IPS-20b (cell line): ENCODE measurements around the gene SUCO.

Experiments used
- H3K27ac ChIP-seq: one replicate; pipeline ENCODE4 v1.5.1; 2013; ENCODE audit warnings: low read length
- H3K27me3 ChIP-seq: 2 replicates; pipeline ENCODE4 v1.6.1; 2013; ENCODE audit warnings: mild to moderate bottlenecking, low read length, inconsistent platforms; ENCODE audit not compliant: insufficient read depth
- H3K36me3 ChIP-seq: 2 replicates; pipeline ENCODE4 v1.6.1; 2013; ENCODE audit warnings: low read depth, mild to moderate bottlenecking, inconsistent platforms, low read length, moderate library complexity; ENCODE audit not compliant: insufficient read depth
- H3K4me1 ChIP-seq: 2 replicates; pipeline ENCODE4 v1.6.1; 2013; ENCODE audit warnings: mild to moderate bottlenecking, control low read depth, inconsistent platforms, low read length, moderate library complexity; ENCODE audit not compliant: insufficient read depth
- H3K4me3 ChIP-seq: 2 replicates; pipeline ENCODE4 v1.5.1; 2013; ENCODE audit warnings: mild to moderate bottlenecking, low read length, inconsistent platforms
- H3K9ac ChIP-seq: 2 replicates; pipeline ENCODE4 v1.6.1; 2013; ENCODE audit warnings: low read depth, mild to moderate bottlenecking, inconsistent platforms, low read length, moderate library complexity
- H3K9me3 ChIP-seq: 2 replicates; pipeline ENCODE4 v1.6.1; 2013; ENCODE audit warnings: mild to moderate bottlenecking, low read depth, low read length, inconsistent platforms; ENCODE audit not compliant: insufficient read depth

The SUCO gene

GRCh38 chr1:172638885-172639831 lies 106.2 kb downstream of the SUCO start:
- Histone ChIP-seq H3K9ac (no peak overlapping the region), H3K9me3 (0 out of 2 replicates have a peak, but pooled peaks cover 3% of the 10 kb centered on the region), H3K4me3 (no peak overlapping the region), H3K27me3 (no peaks in the 10 kb centered on the region), H3K4me1 (peaks cover 16% of the 10 kb centered on the region; the same call in 1 of the 2 replicates), H3K27ac (no peak overlapping the region), H3K36me3 (no peaks in the 10 kb centered on the region)

- Histone ChIP-seq H3K4me1 (peaks cover 16% of the 10 kb centered on the region; the same call in 1 of the 2 replicates), H3K9ac (no peak overlapping the region), H3K4me3 (no peak overlapping the region)
These were observed 107.2 kb downstream of the SUCO start for GRCh38 chr1:172640111-172640510.

GRCh38 chr1:172641492-172641891 lies 108.5 kb downstream of the SUCO start:
- no peaks in the 10 kb centered on the region for H3K36me3 ChIP-seq
- no peak overlapping the region for H3K9ac ChIP-seq
- H3K4me3 ChIP-seq = no peak overlapping the region
- peaks cover 16% of the 10 kb centered on the region; the same call in 1 of the 2 replicates for H3K4me1 ChIP-seq
- H3K9me3 ChIP-seq = 0 out of 2 replicates have a peak, but pooled peaks cover under 1% of the 10 kb centered on the region
- no peak overlapping the region for H3K27ac ChIP-seq
- no peaks in the 10 kb centered on the region for H3K27me3 ChIP-seq

More at GRCh38 chr1:172640111-172640510, 107.2 kb downstream of the SUCO start:
- Histone ChIP-seq H3K9me3 (0 out of 2 replicates have a peak, but pooled peaks cover 3% of the 10 kb centered on the region), H3K36me3 (no peaks in the 10 kb centered on the region), H3K27ac (no peak overlapping the region), H3K27me3 (no peaks in the 10 kb centered on the region)

GRCh38 chr1:172642970-172643369 lies 110.0 kb downstream of the SUCO start:
- no peaks in the 10 kb centered on the region for H3K9me3 ChIP-seq
- H3K4me3 ChIP-seq = no peak overlapping the region
- H3K36me3 ChIP-seq = no peaks in the 10 kb centered on the region
- H3K9ac ChIP-seq = no peak overlapping the region
- no peaks in the 10 kb centered on the region for H3K27me3 ChIP-seq
- peaks cover 12% of the 10 kb centered on the region; the same call in 1 of the 2 replicates for H3K4me1 ChIP-seq
- H3K27ac ChIP-seq = no peak overlapping the region

- Histone ChIP-seq H3K4me3 (no peak overlapping the region), H3K27ac (no peak overlapping the region), H3K36me3 (no peaks in the 10 kb centered on the region), H3K27me3 (no peaks in the 10 kb centered on the region), H3K9ac (no peak overlapping the region), H3K4me1 (no peaks in the 10 kb centered on the region), H3K9me3 (no peaks in the 10 kb centered on the region)
These were observed 113.7 kb downstream of the SUCO start for GRCh38 chr1:172646653-172647052.

GRCh38 chr1:172647110-172647564 lies 114.2 kb downstream of the SUCO start:
- H3K9ac ChIP-seq = no peak overlapping the region
- H3K4me1 ChIP-seq = no peaks in the 10 kb centered on the region
- no peak overlapping the region for H3K27ac ChIP-seq
- H3K4me3 ChIP-seq = no peak overlapping the region
- no peaks in the 10 kb centered on the region for H3K36me3 ChIP-seq
- no peaks in the 10 kb centered on the region for H3K27me3 ChIP-seq
- no peaks in the 10 kb centered on the region for H3K9me3 ChIP-seq

GRCh38 chr1:172647987-172648386 lies 115.0 kb downstream of the SUCO start:
- H3K27ac ChIP-seq = no peak overlapping the region
- no peaks in the 10 kb centered on the region for H3K36me3 ChIP-seq
- H3K9ac ChIP-seq = no peak overlapping the region
- H3K27me3 ChIP-seq = no peaks in the 10 kb centered on the region
- H3K9me3 ChIP-seq = no peaks in the 10 kb centered on the region
- H3K4me3 ChIP-seq = no peak overlapping the region
- H3K4me1 ChIP-seq = no peaks in the 10 kb centered on the region

GRCh38 chr1:172650474-172651193 lies 117.7 kb downstream of the SUCO start:
- H3K36me3 ChIP-seq = no peaks in the 10 kb centered on the region
- no peaks in the 10 kb centered on the region for H3K9me3 ChIP-seq
- H3K27me3 ChIP-seq = no peaks in the 10 kb centered on the region
- no peak overlapping the region for H3K4me3 ChIP-seq
- H3K4me1 ChIP-seq = no peaks in the 10 kb centered on the region
- H3K9ac ChIP-seq = no peak overlapping the region
- no peak overlapping the region for H3K27ac ChIP-seq

- Histone ChIP-seq H3K36me3 (no peaks in the 10 kb centered on the region), H3K4me1 (no peaks in the 10 kb centered on the region), H3K9ac (no peak overlapping the region), H3K27ac (no peak overlapping the region), H3K9me3 (no peaks in the 10 kb centered on the region), H3K4me3 (no peak overlapping the region), H3K27me3 (no peaks in the 10 kb centered on the region)
These were observed 120.2 kb downstream of the SUCO start for GRCh38 chr1:172653015-172653709.

GRCh38 chr1:172654535-172654934 lies 121.6 kb downstream of the SUCO start:
- Histone ChIP-seq H3K36me3 (no peaks in the 10 kb centered on the region), H3K9ac (no peak overlapping the region)

GRCh38 chr1:172656576-172656975 lies 123.6 kb downstream of the SUCO start:
- no peaks in the 10 kb centered on the region for H3K27me3 ChIP-seq
- no peaks in the 10 kb centered on the region for H3K4me1 ChIP-seq
- no peaks in the 10 kb centered on the region for H3K36me3 ChIP-seq
- no peak overlapping the region for H3K9ac ChIP-seq
- no peak overlapping the region for H3K27ac ChIP-seq
- no peak overlapping the region for H3K4me3 ChIP-seq
- no peaks in the 10 kb centered on the region for H3K9me3 ChIP-seq

More at GRCh38 chr1:172654535-172654934, 121.6 kb downstream of the SUCO start:
- Histone ChIP-seq H3K4me1 (no peaks in the 10 kb centered on the region), H3K9me3 (no peaks in the 10 kb centered on the region), H3K27me3 (no peaks in the 10 kb centered on the region), H3K4me3 (no peak overlapping the region), H3K27ac (no peak overlapping the region)
